ENCODE results near the gene ITGA11. TPM values are rescaled to one million over a fixed set of nuclear protein-coding genes. Genes with fewer than 3 reads are reported as not detected.

Gene ITGA11
- total RNA-seq, 1 experiment from 2014 or later, result 63.4 TPM

DNA sequence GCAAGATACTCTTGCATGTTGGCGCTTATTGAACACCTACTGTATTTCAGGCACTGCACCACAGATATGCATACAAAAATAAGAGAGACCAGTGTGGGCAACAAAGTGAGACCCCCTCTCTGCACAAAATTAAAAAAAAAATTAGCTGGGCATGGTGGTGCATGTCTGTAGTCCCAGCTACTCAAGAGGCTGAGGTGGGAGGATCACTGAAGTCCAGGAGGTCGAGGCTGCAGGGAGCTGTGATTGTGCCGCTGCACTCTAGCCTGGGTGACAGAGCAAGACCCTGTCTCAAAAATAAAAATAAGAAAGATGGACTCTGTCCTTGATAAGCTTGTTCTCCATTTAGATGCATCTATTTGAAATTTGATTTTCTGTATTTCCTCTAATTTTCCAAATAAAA is 133.6 kb downstream of the ITGA11 start:
- DNase-seq, result no peak
- H3K36me3 ChIP-seq, result peaks cover 65% of the 10 kb centered on the region
- H3K4me3 ChIP-seq, result no peak overlapping the region
- no peaks in the 10 kb centered on the region for H3K27me3 ChIP-seq
- no peaks in the 10 kb centered on the region for H3K9me3 ChIP-seq

DNA sequence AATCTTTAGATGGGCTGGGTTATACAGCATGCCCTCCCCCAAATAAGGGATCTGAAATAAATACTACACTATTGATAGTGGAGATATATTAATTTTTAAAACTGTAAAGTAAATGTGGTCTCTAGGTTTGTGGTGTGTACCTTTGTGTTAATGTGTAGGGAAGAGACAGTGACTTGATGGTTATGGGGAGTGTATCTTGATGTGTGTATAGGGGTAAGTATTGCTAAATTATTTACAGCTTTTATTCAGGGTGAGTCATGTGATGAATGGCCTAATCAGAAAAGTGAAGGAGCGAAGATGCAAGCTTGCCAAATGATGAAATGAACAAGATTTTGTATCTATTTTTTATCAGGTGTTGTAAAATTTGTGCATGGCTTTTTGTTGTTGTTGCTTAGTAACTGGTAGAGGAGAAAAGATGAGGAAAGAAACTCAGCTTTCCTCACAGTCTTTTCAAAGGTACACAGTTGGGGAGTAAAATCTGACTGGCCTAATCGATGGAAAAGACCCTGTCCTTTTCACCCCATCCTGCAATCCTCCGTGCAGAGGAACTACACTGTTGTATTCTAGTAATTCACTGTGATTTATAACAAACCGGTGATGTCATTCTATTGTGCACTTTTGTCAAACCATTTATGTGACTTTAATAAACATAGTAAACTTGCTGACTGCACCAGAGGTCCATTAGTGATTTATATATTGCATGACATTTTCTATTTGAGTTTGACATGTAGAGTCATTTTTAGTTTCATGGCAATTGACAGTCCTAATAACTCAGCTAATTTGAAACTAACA is 136.8 kb downstream of the ITGA11 start:
- no peak for DNase-seq
- peaks cover 86% of the 10 kb centered on the region for H3K36me3 ChIP-seq
- no peaks in the 10 kb centered on the region for H3K9me3 ChIP-seq
- no peak overlapping the region for H3K4me3 ChIP-seq
- no peaks in the 10 kb centered on the region for H3K27me3 ChIP-seq

DNA sequence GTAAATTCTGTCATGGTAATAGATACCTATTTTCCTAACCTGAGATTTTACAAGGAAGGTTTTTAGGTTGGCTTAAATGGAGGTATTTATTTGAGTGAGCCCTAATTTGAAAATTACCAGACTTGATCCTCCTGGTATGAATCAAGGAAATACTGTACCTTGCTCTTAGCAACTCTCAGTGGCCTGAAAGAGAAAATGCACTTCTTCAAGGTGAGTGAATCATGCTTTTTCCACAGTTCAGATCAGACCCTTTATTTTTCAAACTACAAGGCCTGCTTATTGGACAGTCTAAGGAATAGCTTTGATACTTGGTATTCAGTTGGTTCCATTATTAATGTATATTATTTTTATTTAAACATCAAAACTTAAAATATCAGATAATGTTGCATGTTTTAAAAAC is 139.0 kb downstream of the ITGA11 start:
- peaks cover 84% of the 10 kb centered on the region for H3K36me3 ChIP-seq
- DNase-seq, result no peak
- H3K4me3 ChIP-seq, result no peak overlapping the region

DNA sequence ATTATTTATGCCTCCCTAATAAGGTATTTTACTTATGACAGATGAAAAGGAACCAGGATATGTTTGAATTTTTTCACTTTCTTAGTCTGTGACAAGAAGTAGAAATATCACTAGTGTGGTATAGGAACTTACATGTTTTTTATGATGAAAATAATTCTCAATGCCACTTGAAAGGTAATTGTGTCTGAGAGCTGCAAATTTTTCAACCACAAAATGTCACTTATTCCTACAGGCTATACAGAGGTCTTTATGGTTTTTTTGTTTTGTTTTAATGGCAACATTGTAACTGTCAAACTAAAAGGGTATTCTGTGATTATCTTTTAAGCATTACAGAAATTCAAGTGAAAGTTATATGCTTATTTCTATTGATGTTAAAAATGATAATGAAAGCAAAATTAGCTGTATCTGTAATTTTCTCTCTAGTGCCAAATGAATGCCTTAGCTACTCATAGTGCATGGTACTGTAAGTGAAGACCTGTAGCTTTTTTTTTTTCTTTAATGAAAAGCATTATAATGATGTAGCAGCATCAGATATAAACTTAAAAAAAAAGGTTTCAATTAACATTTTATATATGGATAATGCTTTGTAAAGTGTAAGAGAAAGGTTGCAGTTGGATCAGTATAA is 139.7 kb downstream of the ITGA11 start:
- H3K36me3 ChIP-seq, result peaks cover 83% of the 10 kb centered on the region

More for the DNA sequence above, 139.0 kb downstream of the ITGA11 start:
- no peaks in the 10 kb centered on the region for H3K9me3 ChIP-seq
- H3K27me3 ChIP-seq, result no peaks in the 10 kb centered on the region

DNA sequence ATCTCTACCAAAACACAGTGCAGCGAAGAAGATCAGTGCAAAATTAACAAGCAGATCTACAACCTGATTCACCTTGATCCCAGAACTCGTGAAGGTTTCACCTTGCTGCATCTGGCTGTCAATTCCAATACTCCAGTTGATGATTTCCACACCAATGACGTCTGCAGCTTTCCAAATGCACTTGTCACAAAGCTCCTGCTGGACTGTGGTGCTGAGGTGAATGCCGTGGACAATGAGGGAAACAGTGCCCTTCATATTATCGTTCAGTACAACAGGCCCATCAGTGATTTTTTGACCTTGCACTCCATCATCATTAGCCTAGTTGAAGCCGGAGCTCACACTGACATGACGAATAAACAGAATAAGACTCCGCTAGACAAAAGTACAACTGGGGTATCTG is 141.2 kb downstream of the ITGA11 start:
- Histone ChIP-seq H3K36me3 (peaks cover 76% of the 10 kb centered on the region), H3K4me3 (no peak overlapping the region), H3K9me3 (no peaks in the 10 kb centered on the region), H3K27me3 (no peaks in the 10 kb centered on the region)
- DNase-seq, result no peak

More for the DNA sequence above, 139.7 kb downstream of the ITGA11 start:
- no peak overlapping the region for H3K4me3 ChIP-seq
- no peaks in the 10 kb centered on the region for H3K27me3 ChIP-seq
- H3K9me3 ChIP-seq, result no peaks in the 10 kb centered on the region
- no peak for DNase-seq

DNA sequence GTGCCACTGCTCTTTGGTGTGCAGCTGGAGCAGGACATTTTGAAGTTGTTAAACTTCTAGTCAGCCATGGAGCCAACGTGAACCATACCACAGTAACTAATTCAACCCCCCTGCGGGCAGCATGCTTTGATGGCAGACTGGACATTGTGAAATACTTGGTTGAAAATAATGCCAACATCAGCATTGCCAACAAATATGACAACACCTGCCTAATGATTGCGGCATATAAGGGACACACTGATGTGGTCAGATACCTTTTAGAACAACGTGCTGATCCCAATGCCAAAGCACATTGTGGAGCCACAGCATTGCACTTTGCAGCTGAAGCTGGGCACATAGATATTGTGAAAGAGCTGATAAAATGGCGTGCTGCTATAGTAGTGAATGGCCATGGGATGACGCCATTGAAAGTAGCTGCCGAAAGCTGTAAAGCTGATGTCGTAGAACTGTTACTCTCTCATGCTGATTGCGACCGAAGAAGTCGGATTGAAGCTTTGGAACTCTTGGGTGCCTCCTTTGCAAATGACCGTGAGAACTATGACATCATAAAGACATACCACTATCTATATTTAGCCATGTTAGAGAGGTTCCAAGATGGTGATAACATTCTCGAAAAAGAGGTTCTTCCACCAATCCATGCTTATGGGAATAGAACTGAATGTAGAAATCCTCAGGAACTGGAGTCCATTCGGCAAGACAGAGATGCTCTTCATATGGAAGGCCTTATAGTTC is 142.2 kb downstream of the ITGA11 start:
- Histone ChIP-seq H3K4me3 (no peak overlapping the region), H3K27me3 (no peaks in the 10 kb centered on the region), H3K9me3 (no peaks in the 10 kb centered on the region), H3K36me3 (peaks cover 74% of the 10 kb centered on the region)
- DNase-seq, result no peak

DNA sequence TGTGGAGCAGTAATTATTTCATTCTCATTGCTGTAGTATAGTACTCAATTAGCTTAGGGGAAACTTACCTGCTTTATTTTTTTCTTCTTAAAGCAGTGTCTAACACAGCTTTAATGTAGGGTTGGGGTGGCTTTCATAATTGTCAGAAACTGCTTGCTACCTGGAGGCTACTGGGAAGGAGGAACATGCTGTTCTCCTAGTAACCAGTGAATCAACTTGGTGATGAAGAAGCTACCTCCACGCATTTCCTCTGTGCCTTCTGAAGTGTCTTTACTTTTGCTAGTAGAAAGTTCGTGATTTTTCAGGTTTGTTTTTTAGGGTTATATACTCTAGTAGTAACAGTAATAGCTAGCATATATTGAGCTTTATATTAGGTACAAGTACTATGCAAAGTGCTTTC is 142.9 kb downstream of the ITGA11 start:
- DNase-seq, result no peak
- Histone ChIP-seq H3K9me3 (no peaks in the 10 kb centered on the region), H3K4me3 (no peak overlapping the region), H3K27me3 (no peaks in the 10 kb centered on the region), H3K36me3 (peaks cover 79% of the 10 kb centered on the region)

DNA sequence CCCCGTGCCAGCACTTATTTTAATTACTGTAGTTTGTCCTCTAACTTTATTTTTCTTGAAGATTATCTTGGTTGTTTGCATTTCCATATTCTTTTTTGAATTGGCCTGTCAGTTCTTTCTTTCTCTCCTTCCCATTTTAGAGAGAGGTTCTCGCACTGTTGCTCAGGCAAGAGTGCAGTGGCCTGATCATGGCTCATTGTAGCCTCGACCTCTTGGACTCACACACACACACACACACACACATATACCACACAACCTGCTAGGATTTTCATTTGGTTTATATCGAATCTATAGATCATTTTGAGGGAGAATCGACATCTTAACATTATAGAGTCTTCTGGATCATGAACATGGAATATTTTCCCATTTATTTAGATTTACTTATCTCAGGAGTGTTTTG is 145.7 kb downstream of the ITGA11 start:
- no peak overlapping the region for H3K4me3 ChIP-seq

DNA sequence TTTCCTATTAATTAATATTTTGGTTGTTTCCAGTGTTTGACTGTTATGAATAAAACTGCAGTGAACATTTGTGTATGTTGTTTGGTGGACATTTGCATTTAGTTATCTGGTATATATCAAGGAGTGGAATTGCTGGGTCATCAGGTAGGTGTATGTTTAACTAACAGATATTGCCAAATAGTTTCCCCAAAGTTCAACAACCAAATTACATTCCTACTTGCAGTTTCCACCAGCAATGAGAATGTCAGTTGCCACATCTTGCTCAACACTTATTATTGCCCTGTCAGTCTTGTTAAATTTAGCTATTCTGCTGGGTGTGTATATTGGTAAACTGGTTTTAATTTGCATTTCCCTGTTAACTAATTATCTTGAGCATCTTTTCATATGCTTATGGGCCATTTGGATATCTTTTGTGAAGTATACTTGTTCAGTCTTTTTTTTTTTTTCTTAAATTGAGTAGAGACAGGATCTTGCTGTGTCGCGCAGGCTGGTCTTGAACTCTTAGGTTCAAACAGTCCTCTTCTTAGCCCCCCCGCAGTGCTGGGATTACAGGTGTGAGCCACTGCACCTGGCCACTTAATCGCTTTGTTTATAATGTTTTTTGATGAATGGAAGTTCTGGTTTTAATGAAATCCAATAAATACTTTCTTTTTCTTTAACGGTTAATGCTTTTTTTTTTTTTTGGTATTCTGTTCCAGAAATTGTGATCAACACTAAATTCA is 146.5 kb downstream of the ITGA11 start:
- H3K9me3 ChIP-seq, result no peaks in the 10 kb centered on the region
- no peaks in the 10 kb centered on the region for H3K27me3 ChIP-seq
- H3K36me3 ChIP-seq, result peaks cover 53% of the 10 kb centered on the region
- no peak overlapping the region for H3K4me3 ChIP-seq
- no peak for DNase-seq

More for the DNA sequence above, 145.7 kb downstream of the ITGA11 start:
- H3K36me3 ChIP-seq, result peaks cover 54% of the 10 kb centered on the region
- no peak for DNase-seq
- H3K9me3 ChIP-seq, result no peaks in the 10 kb centered on the region
- H3K27me3 ChIP-seq, result no peaks in the 10 kb centered on the region

DNA sequence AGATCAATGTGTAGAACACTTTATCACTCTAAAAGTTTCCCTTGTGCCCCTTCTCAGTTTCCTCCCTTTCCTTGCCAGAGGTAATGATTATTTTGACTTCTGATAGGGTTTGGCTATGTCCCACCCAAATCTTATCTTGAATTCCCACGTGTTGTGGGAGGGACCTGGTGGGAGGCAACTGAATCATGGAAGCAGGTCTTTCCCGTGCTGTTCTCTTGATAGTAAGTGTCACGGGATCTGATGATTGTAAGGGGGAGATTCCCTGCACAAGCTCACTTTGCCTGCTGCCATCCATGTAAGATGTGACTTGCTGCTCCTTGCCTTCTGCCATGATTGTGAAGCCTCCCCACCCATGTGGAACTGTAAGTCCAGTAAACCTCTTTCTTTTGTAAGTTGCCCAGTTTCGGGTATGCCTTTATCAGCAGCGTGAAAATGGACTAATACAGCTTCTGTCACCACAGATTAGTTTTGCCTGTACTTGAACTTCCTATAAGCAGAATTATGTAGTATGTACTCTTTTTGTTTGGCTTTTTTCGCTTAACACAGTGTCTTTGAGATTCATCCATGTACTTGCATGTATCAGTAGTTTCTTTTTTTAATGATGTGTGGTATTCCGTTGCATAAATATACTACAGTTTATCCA is 147.2 kb downstream of the ITGA11 start:
- DNase-seq, result no peak

DNA sequence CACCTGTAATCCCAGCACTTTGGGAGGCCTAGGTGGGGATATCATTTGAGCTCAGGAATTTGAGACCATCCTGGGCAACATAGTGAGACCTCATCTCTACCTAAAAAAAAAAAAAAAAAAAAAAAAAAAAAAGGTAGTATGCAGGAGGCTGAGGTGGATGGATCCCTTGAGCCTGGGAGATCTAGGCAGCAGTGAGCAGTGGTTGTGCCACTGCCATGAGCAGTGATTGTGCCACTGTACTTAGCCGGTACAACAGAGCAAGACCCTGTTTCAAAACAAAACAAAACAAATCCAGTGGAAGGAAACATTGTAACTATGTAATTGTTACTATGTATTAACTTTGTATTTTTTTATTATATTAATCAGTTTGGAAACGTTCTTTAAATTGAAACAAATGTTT is 148.6 kb downstream of the ITGA11 start:
- no peaks in the 10 kb centered on the region for H3K9me3 ChIP-seq
- peaks cover 55% of the 10 kb centered on the region for H3K36me3 ChIP-seq
- H3K27me3 ChIP-seq, result no peaks in the 10 kb centered on the region
- DNase-seq, result no peak
- H3K4me3 ChIP-seq, result no peak overlapping the region

More for the DNA sequence above, 147.2 kb downstream of the ITGA11 start:
- no peaks in the 10 kb centered on the region for H3K9me3 ChIP-seq
- H3K36me3 ChIP-seq, result peaks cover 53% of the 10 kb centered on the region
- no peaks in the 10 kb centered on the region for H3K27me3 ChIP-seq
- no peak overlapping the region for H3K4me3 ChIP-seq

DNA sequence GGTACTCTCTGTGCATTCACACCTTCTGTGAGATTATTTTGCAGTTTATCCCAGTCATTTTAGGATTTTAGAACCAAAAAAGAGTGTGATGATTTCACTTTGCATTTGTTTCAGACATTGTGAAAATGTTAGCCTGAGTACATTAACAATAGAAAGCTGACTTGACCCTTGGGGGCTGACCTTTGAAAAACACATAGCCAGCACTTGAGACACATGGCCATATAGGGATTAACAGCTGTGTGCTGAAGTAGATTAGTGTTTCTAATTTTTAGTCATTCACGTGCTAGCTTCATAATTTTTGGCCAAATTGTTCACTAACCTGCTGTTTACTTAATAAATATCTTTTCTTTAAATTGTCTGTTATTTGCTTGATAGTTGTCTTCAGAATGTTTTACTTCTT is 151.0 kb downstream of the ITGA11 start:
- H3K9me3 ChIP-seq, result no peaks in the 10 kb centered on the region
- no peaks in the 10 kb centered on the region for H3K27me3 ChIP-seq
- H3K36me3 ChIP-seq, result peaks cover 42% of the 10 kb centered on the region
- H3K4me3 ChIP-seq, result peak overlapping the region; percentile 95
- no peak for DNase-seq

DNA sequence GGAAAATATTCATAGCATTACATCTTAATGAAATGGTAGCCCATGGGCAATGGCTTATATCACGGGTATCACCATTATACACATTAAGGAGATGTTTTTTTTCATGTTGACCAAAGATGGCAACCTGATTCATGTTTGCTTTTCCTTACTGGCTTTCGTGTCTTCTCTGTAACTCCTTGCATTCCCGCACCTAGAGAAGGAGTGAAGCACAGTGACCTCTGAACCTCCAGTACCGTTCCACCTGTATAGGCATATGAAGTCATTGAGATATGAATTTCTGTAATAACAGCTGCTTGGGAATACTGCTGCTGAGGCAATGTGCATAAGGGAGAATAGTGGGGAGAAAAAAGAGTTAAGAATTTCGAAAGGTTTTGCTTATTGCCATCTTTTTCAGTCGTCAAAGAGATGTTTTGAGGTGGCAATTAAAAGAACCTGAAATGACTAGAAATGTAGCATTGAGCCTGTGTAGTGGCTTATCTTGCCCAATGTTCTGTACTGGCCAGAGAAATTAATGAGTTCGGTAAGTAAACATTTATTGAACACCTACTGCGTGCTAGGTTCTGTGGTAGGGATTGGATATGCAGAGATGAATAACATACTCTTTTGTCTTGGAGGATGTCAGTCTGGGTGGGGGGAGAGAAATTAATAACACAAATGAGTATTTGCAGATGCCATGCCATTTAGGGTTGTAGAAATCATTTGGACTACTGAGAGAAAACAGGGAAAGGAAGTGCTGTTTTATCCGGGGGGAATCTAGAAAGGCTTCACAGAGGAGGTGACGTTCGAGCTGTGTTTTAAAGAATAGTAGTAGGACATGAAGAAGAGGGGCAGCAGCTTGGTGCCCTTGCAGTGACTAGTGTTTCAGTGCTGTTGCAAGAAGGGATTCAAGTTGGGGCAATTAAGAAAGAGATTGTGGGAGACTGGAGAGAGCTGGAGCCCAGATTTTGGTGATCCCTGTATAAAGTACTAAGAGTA is 151.9 kb downstream of the ITGA11 start:
- H3K27me3 ChIP-seq, result no peaks in the 10 kb centered on the region
- peak overlapping the region; percentile 95 for H3K4me3 ChIP-seq
- H3K9me3 ChIP-seq, result no peaks in the 10 kb centered on the region
- DNase-seq, result no peak
- peaks cover 39% of the 10 kb centered on the region for H3K36me3 ChIP-seq

DNA sequence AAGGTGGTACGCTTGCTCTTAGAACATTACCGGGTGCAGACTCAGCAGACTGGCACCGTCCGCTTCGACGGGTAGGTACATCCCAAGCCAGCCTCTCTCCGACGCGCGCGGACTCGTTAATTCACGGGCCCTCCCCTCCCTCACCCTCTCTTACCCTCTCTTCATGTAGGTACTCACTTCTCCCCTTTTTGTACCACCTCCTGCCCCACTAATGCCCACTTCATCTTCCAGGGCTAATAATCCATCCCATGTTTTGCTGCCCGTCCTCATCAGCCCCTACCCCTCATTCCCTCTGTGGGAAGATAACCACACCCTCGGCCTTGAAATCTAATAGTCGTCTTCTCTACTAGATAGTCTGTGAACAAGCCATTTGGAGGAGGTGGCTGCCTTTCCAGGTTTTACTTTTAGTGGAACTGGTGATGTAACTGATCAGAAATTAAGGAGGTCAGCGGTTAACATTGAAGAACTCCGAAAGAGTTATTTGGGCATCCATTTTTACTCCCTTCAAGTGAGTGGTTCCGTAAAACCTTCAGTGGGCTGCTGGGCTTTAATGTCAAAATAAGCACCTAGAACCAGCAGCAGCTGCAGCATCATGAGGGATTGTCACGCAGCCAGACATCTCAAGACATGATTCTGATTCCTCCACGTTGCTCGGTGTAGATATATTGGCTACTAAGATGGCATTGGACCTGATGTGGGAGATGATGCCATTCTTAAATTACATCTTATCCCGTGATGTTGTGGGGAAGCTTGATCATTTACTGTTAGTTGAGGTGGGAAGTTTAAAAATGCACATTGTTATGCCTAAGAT is 153.2 kb downstream of the ITGA11 start:
- DNase-seq, result no peak
- Histone ChIP-seq H3K9me3 (no peaks in the 10 kb centered on the region), H3K27me3 (no peaks in the 10 kb centered on the region), H3K36me3 (peaks cover 27% of the 10 kb centered on the region), H3K4me3 (peak overlapping the region; percentile 95)

DNA sequence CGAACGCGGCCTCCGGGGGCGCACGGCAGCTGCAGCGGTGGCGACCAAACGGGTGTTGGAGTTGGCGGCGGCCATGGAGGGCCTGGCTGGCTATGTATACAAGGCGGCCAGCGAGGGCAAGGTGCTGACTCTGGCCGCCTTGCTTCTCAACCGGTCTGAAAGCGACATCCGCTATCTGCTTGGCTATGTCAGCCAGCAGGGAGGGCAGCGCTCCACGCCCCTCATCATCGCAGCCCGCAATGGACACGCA is 153.7 kb downstream of the ITGA11 start:
- H3K36me3 ChIP-seq, result peaks cover 27% of the 10 kb centered on the region
- H3K4me3 ChIP-seq, result peak overlapping the region; percentile 95
- DNase-seq, result no peak
- no peaks in the 10 kb centered on the region for H3K27me3 ChIP-seq
- H3K9me3 ChIP-seq, result no peaks in the 10 kb centered on the region
